GM12864 (cell line): ENCODE measurements around the gene MMS22L.
"Not testable (repeated sequence)": the region's sequence is repeated elsewhere in the genome, so short reads cannot be mapped to it uniquely, and the experiment has no call there.

ENCODE experiments used
- DNase-seq: peaks from one replicate; pipeline ENCODE4 v3.0.0-alpha.2; 2011; ENCODE audit warnings: low read depth
- H3K4me3 ChIP-seq: 2 replicates; pipeline ENCODE4 v1.5.1; 2011; ENCODE audit warnings: mild to moderate bottlenecking, low read depth, low read length, control low read depth
- TF ChIP-seq, protein P1 (sequence below): IDR thresholded peaks from 2 replicates; pipeline ENCODE4 v1.5.1; 2011; ENCODE audit warnings: low read depth, mild to moderate bottlenecking, moderate library complexity, low read length, control low read depth, inconsistent platforms; ENCODE audit errors: missing control alignments

MMS22L gene

GRCh38 chr6:97177905-97178304 is 105.1 kb downstream of the MMS22L start:
- no peak for DNase-seq
- H3K4me3 ChIP-seq: no peak overlapping the region
- TF ChIP-seq, protein P1, sequence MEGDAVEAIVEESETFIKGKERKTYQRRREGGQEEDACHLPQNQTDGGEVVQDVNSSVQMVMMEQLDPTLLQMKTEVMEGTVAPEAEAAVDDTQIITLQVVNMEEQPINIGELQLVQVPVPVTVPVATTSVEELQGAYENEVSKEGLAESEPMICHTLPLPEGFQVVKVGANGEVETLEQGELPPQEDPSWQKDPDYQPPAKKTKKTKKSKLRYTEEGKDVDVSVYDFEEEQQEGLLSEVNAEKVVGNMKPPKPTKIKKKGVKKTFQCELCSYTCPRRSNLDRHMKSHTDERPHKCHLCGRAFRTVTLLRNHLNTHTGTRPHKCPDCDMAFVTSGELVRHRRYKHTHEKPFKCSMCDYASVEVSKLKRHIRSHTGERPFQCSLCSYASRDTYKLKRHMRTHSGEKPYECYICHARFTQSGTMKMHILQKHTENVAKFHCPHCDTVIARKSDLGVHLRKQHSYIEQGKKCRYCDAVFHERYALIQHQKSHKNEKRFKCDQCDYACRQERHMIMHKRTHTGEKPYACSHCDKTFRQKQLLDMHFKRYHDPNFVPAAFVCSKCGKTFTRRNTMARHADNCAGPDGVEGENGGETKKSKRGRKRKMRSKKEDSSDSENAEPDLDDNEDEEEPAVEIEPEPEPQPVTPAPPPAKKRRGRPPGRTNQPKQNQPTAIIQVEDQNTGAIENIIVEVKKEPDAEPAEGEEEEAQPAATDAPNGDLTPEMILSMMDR: no peak

GRCh38 chr6:97176468-97176867 is 106.5 kb downstream of the MMS22L start:
- TF ChIP-seq, protein P1: no peak
- DNase-seq: no peak
- no peak overlapping the region for H3K4me3 ChIP-seq

DNA sequence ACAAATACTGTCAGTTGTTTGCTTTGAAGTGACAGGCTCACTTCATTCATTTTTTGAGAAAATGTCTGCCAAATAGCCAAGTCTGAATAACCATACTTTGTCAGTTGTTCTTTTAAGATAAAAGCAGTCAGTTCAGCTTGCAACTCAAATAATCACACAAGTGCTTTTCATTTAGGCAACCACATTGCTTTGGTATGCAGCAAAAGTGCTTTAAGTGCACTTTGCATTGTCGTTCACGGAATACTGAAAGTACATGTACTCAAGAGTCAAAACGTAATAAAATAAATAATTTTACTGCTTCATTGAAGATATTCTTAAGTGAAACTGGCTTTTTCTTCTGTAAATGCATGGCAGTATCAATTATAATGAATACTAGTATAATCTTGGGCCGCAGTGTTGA is 107.2 kb downstream of the MMS22L start:
- no peak overlapping the region for H3K4me3 ChIP-seq
- TF ChIP-seq, protein P1: no peak
- no peak for DNase-seq

DNA sequence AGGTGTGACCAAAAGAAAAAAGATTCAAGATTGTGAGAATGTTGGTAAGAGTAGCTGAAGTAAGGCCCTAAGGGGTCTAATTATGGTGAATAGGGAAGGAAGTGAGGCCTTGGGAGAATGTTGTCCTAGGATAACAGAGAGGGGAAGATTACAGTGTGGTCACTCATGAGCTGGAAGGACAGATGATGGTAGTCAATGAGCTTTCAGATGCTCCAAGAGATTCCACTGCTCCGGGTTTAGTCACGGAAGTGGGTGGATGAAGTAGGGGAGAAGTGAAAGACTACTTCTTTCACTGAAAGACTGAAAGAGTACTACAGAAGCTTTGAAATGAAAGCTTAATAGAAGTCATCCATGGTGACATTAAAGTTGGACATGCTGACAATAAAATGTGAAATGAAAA is 108.5 kb downstream of the MMS22L start:
- no peak overlapping the region for H3K4me3 ChIP-seq
- DNase-seq: no peak
- TF ChIP-seq, protein P1: no peak

DNA sequence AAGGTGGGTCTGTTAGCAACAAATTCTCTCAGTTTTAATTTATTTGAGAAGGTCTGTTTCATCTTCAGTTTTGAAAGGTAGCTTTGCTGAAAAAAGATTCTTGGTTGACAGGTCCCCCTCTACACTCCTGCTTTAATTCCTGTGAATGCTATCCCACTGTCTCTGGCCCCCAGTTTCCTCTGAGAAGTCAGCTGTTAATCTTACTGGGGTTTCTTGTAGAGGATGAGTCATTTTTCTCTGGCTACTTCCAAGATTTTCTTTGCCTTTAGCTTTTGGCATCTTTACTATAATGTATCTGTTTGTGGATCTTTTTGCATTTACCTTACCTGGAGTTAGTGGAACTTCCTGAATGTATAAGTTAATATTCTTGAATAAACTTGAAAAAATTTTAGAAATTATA is 122.7 kb downstream of the MMS22L start:
- H3K4me3 ChIP-seq: no peak overlapping the region
- no peak for DNase-seq
- TF ChIP-seq, protein P1: no peak

DNA sequence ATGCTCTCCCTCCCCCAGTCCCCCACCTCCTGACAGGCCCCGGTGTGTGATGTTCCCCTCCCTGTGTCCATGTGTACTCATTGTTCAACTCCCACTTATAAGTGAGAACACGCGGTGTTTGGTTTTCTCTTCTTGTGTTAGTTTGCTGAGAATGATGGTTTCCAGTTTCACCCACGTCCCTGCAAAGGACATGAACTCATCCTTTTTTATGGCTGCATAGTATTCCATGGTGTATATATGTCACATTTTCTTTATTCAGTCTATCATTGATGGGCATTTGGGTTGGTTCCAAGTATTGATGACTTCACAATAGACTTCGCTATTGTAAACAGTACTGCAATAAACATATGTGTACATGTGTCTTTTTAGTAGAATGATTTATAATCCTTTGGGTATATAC is 127.6 kb downstream of the MMS22L start:
- not testable (repeated sequence) for H3K4me3 ChIP-seq

GRCh38 chr6:97154015-97154414 is 129.0 kb downstream of the MMS22L start:
- TF ChIP-seq, protein P1: no peak
- no peak for DNase-seq
- H3K4me3 ChIP-seq: no peak overlapping the region

More for the DNA sequence above, 127.6 kb downstream of the MMS22L start:
- DNase-seq: not testable (repeated sequence)

- no peak overlapping the region for H3K4me3 ChIP-seq
- no peak for DNase-seq
- TF ChIP-seq, protein P1: no peak
Observed at GRCh38 chr6:97151601-97152000, 131.4 kb downstream of the MMS22L start.
